ENCODE data around the gene ICAM2. TPM values are rescaled to one million over a fixed set of nuclear protein-coding genes. Genes with fewer than 3 reads are reported as not detected.

ICAM2 gene
- total RNA-seq, 4 donors from 2014 or later: 45.6 to 92.1 (median 69.8) TPM

- TF ChIP-seq, protein P1, sequence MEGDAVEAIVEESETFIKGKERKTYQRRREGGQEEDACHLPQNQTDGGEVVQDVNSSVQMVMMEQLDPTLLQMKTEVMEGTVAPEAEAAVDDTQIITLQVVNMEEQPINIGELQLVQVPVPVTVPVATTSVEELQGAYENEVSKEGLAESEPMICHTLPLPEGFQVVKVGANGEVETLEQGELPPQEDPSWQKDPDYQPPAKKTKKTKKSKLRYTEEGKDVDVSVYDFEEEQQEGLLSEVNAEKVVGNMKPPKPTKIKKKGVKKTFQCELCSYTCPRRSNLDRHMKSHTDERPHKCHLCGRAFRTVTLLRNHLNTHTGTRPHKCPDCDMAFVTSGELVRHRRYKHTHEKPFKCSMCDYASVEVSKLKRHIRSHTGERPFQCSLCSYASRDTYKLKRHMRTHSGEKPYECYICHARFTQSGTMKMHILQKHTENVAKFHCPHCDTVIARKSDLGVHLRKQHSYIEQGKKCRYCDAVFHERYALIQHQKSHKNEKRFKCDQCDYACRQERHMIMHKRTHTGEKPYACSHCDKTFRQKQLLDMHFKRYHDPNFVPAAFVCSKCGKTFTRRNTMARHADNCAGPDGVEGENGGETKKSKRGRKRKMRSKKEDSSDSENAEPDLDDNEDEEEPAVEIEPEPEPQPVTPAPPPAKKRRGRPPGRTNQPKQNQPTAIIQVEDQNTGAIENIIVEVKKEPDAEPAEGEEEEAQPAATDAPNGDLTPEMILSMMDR (IDR thresholded peaks at IDR 0.05; ENCODE audit: low read depth): no peak
These were observed 43.4 kb upstream of the ICAM2 start for GRCh38 chr17:64063766-64064224.

GRCh38 chr17:64063088-64063487 is 42.7 kb upstream of the ICAM2 start:
- TF ChIP-seq, protein P1 (IDR thresholded peaks at IDR 0.05; ENCODE audit: low read depth): no peak

DNA sequence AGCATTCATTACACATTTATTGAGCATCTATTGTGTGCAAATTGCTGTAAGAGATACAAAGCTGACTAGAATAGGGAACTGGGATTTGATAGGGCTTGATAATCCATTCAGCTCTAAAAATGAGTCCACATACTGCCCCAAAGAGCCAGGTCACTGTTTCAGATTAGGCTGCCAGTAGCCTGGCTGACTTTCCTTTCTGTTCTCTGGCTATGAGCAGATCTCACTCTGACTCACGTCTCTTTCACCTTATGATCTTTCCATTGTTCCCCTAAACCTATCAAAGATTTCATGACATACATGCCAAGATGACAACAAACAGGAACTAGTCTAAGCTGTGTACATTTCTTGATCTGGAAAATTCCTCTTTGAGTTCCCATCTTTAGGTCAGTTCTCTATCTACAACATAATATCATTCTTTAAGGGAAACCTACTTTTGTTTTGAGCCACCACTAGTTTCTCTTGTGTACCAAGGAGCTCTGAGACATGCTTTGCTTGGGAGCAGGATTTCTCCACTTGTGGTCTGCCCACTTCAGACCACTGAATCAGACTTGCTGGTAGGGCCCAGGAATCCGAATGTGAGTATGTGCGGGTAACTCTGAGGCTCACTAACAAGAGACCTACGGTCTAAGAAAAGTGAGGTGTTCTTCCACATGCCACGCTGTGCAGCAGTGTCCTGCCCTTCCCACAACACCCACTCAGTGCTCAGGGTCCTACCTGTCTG is 40.9 kb upstream of the ICAM2 start:
- TF ChIP-seq, protein P1 (IDR thresholded peaks at IDR 0.05; ENCODE audit: low read depth): no peak

GRCh38 chr17:64060331-64060730 is 39.9 kb upstream of the ICAM2 start:
- TF ChIP-seq, protein P1 (IDR thresholded peaks at IDR 0.05; ENCODE audit: low read depth): no peak

GRCh38 chr17:64059756-64060155 is 39.3 kb upstream of the ICAM2 start:
- TF ChIP-seq, protein P1 (IDR thresholded peaks at IDR 0.05; ENCODE audit: low read depth): no peak

- TF ChIP-seq, protein P1 (IDR thresholded peaks at IDR 0.05; ENCODE audit: low read depth): no peak
These were observed 38.2 kb upstream of the ICAM2 start for GRCh38 chr17:64058621-64059020.

DNA sequence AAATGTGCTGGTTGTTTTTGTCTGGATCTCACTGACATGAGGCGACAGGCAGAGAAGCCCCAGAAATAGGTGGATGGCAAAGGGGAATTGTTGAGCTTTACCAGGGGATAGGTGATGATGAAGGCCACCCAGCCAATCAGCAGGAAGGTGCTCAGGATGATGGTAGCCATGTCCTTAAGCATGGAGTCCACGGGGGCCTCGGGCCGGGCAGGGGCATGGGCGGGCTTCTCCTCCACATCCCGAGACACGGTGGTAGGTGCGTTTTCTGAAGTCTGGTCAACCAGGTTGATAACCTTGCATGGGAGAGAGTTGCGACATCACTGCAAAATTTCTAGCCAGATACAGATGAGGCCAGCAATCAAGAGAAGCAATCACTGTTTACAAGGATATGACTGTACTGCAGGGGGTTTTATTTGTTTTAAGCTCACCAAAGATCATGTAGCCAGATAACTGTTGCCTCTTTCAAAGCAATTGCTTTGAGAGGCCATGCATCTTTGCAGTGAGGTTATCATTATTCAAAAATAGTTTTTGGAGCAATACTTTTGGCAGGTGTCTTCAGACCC is 37.3 kb upstream of the ICAM2 start:
- TF ChIP-seq, protein P1 (IDR thresholded peaks at IDR 0.05; ENCODE audit: low read depth): no peak

All from subcutaneous adipose tissue (tissue), 4 donors.